Measurements from ENCODE around the gene DAPL1.

GRCh38 chr2:158766524-158766923, 28.6 kb upstream of the DAPL1 start:
- TF ChIP-seq CTCF (IDR thresholded peaks at IDR 0.05) (no peak), POLR2A (IDR thresholded peaks at IDR 0.05) (no peak), POLR2AphosphoS5 (IDR thresholded peaks at IDR 0.05) (no peak)

Data from breast epithelium (tissue), 3 donors.